Effector memory CD8-positive, alpha-beta T cell (primary cell): ENCODE measurements around the gene TBC1D14.
A peak's percentile ranks its signal among the peaks of the same experiment; 100 is the strongest.

Experiments
- ATAC-seq: fragments of 150-1000 bp; cut with Tn5 transposase; replicated peaks from 2 replicates; pipeline ENCODE4 v1.10.0; 2021; ENCODE audit warnings: mild to moderate bottlenecking, moderate library complexity
- DNase-seq, 3 experiments: peaks; one replicate each; pipeline ENCODE4 v3.0.0; 2021
- H3K27ac Mint-ChIP-seq, 2 donors: one replicate each; pipeline ENCODE4 v1.8.0; 2022; ENCODE audit warnings: mild to moderate bottlenecking in 2 of 2, mixed read lengths in 2 of 2, moderate library complexity in 2 of 2
- H3K27me3 Mint-ChIP-seq, 2 donors: one replicate each; pipeline ENCODE4 v1.8.0; 2022; ENCODE audit warnings: mixed read lengths in 2 of 2
- H3K36me3 Mint-ChIP-seq: one replicate; pipeline ENCODE4 v1.8.0; 2022; ENCODE audit warnings: mild to moderate bottlenecking, moderate library complexity, mixed read lengths; ENCODE audit not compliant: insufficient read depth
- H3K4me1 Mint-ChIP-seq, 2 donors: one replicate each; pipeline ENCODE4 v1.8.0; 2022; ENCODE audit warnings: low read depth in 2 of 2, mixed read lengths in 2 of 2
- H3K4me3 Mint-ChIP-seq, 2 donors: one replicate each; pipeline ENCODE4 v1.8.0; 2022; ENCODE audit warnings: mild to moderate bottlenecking in 2 of 2, mixed read lengths in 2 of 2, moderate library complexity in 2 of 2
- H3K9me3 Mint-ChIP-seq, 2 donors: one replicate each; pipeline ENCODE4 v1.8.0; 2022; ENCODE audit warnings: mixed read lengths in 2 of 2

TBC1D14 gene

GRCh38 chr4:6943012-6943884, 33.6 kb downstream of the TBC1D14 start:
- H3K4me3 Mint-ChIP-seq: peak overlapping the region; percentile 76 to 83
- peak; percentile 17 for ATAC-seq
- no peaks in the 10 kb centered on the region for H3K27me3 Mint-ChIP-seq
- H3K4me1 Mint-ChIP-seq: peaks cover 59% of the 10 kb centered on the region in 2 donors
- no peaks in the 10 kb centered on the region for H3K9me3 Mint-ChIP-seq
- no peak for DNase-seq
- H3K36me3 Mint-ChIP-seq: peaks cover 2% of the 10 kb centered on the region
- peak overlapping the region; percentile 98 for H3K27ac Mint-ChIP-seq

GRCh38 chr4:6943885-6944225, 34.2 kb downstream of the TBC1D14 start:
- no peaks in the 10 kb centered on the region for H3K9me3 Mint-ChIP-seq
- peak overlapping the region; percentile 76 to 83 for H3K4me3 Mint-ChIP-seq
- no peak for DNase-seq
- peaks cover 54 to 60% of the 10 kb centered on the region in 2 donors for H3K4me1 Mint-ChIP-seq
- H3K36me3 Mint-ChIP-seq: peaks cover 2% of the 10 kb centered on the region
- no peaks in the 10 kb centered on the region for H3K27me3 Mint-ChIP-seq
- peak overlapping the region; percentile 98 for H3K27ac Mint-ChIP-seq
- ATAC-seq: no peak

- Mint-ChIP-seq H3K9me3 (no peaks in the 10 kb centered on the region), H3K36me3 (peaks cover 2% of the 10 kb centered on the region), H3K4me1 (peaks cover 50 to 55% of the 10 kb centered on the region in 2 donors), H3K27ac (peak overlapping the region; percentile 98), H3K4me3 (peak overlapping the region in 1 of 2 donors; percentile 21), H3K27me3 (no peaks in the 10 kb centered on the region)
- DNase-seq: no peak
- ATAC-seq: no peak
Observed at GRCh38 chr4:6944301-6945051, 34.9 kb downstream of the TBC1D14 start.

- no peaks in the 10 kb centered on the region for H3K9me3 Mint-ChIP-seq
- no peak overlapping the region for H3K4me3 Mint-ChIP-seq
- H3K27ac Mint-ChIP-seq: peak overlapping the region; percentile 84 to 98
- DNase-seq: no peak
- H3K36me3 Mint-ChIP-seq: peaks cover 2% of the 10 kb centered on the region
- no peak for ATAC-seq
- no peaks in the 10 kb centered on the region for H3K27me3 Mint-ChIP-seq
- H3K4me1 Mint-ChIP-seq: peaks cover 51 to 52% of the 10 kb centered on the region in 2 donors
Observed at GRCh38 chr4:6945052-6945409, 35.4 kb downstream of the TBC1D14 start.

- peaks cover 2% of the 10 kb centered on the region for H3K36me3 Mint-ChIP-seq
- no peak overlapping the region for H3K4me3 Mint-ChIP-seq
- no peak for DNase-seq
- H3K27ac Mint-ChIP-seq: no peak overlapping the region
- peaks cover 43 to 46% of the 10 kb centered on the region in 2 donors for H3K4me1 Mint-ChIP-seq
- no peaks in the 10 kb centered on the region for H3K9me3 Mint-ChIP-seq
- no peaks in the 10 kb centered on the region for H3K27me3 Mint-ChIP-seq
- ATAC-seq: no peak
Observed at GRCh38 chr4:6946497-6946896, 36.9 kb downstream of the TBC1D14 start.

GRCh38 chr4:6948134-6948460, 38.5 kb downstream of the TBC1D14 start:
- Mint-ChIP-seq H3K9me3 (no peaks in the 10 kb centered on the region), H3K36me3 (peaks cover 2% of the 10 kb centered on the region), H3K4me3 (no peak overlapping the region), H3K27me3 (no peaks in the 10 kb centered on the region), H3K4me1 (peaks cover 41% of the 10 kb centered on the region in 2 donors), H3K27ac (peak overlapping the region in 1 of 2 donors; percentile 72)
- DNase-seq: no peak
- no peak for ATAC-seq

GRCh38 chr4:6951880-6952381, 42.3 kb downstream of the TBC1D14 start:
- peak overlapping the region; percentile 55 to 66 for H3K4me3 Mint-ChIP-seq
- ATAC-seq: peak; percentile 99

GRCh38 chr4:6953751-6954380, 44.2 kb downstream of the TBC1D14 start:
- H3K4me1 Mint-ChIP-seq: peaks cover 35 to 41% of the 10 kb centered on the region in 2 donors
- H3K36me3 Mint-ChIP-seq: no peaks in the 10 kb centered on the region
- DNase-seq: no peak
- H3K27me3 Mint-ChIP-seq: no peaks in the 10 kb centered on the region
- no peak overlapping the region for H3K27ac Mint-ChIP-seq
- no peak for ATAC-seq
- no peak overlapping the region for H3K4me3 Mint-ChIP-seq
- no peaks in the 10 kb centered on the region for H3K9me3 Mint-ChIP-seq

More at GRCh38 chr4:6951880-6952381, 42.3 kb downstream of the TBC1D14 start:
- peaks cover 41 to 42% of the 10 kb centered on the region in 2 donors for H3K4me1 Mint-ChIP-seq
- H3K27me3 Mint-ChIP-seq: no peaks in the 10 kb centered on the region
- peak overlapping the region; percentile 74 to 85 for H3K27ac Mint-ChIP-seq
- no peaks in the 10 kb centered on the region for H3K9me3 Mint-ChIP-seq
- peak in 2 of 3 experiments; percentile 16 to 27 for DNase-seq
- H3K36me3 Mint-ChIP-seq: peaks cover 2% of the 10 kb centered on the region

GRCh38 chr4:6955261-6955911, 45.8 kb downstream of the TBC1D14 start:
- no peak for ATAC-seq
- Mint-ChIP-seq H3K9me3 (no peaks in the 10 kb centered on the region), H3K4me1 (peaks cover 35 to 44% of the 10 kb centered on the region in 2 donors), H3K27ac (peak overlapping the region in 1 of 2 donors; percentile 6), H3K4me3 (no peak overlapping the region), H3K36me3 (no peaks in the 10 kb centered on the region), H3K27me3 (no peaks in the 10 kb centered on the region)
- no peak for DNase-seq

- ATAC-seq (no peak), DNase-seq (no peak)
- Mint-ChIP-seq H3K9me3 (no peaks in the 10 kb centered on the region), H3K4me3 (no peak overlapping the region), H3K4me1 (peaks cover 37 to 44% of the 10 kb centered on the region in 2 donors), H3K36me3 (no peaks in the 10 kb centered on the region), H3K27ac (peak overlapping the region in 1 of 2 donors; percentile 70), H3K27me3 (no peaks in the 10 kb centered on the region)
Observed at GRCh38 chr4:6956087-6956433, 46.4 kb downstream of the TBC1D14 start.

GRCh38 chr4:6956434-6957147, 47.0 kb downstream of the TBC1D14 start:
- no peaks in the 10 kb centered on the region for H3K9me3 Mint-ChIP-seq
- DNase-seq: no peak
- no peaks in the 10 kb centered on the region for H3K27me3 Mint-ChIP-seq
- H3K4me1 Mint-ChIP-seq: peaks cover 40 to 45% of the 10 kb centered on the region in 2 donors
- no peaks in the 10 kb centered on the region for H3K36me3 Mint-ChIP-seq
- H3K4me3 Mint-ChIP-seq: no peak overlapping the region
- no peak for ATAC-seq
- H3K27ac Mint-ChIP-seq: peak overlapping the region in 1 of 2 donors; percentile 70

GRCh38 chr4:6957148-6957520, 47.5 kb downstream of the TBC1D14 start:
- Mint-ChIP-seq H3K4me3 (no peak overlapping the region), H3K9me3 (no peaks in the 10 kb centered on the region), H3K27me3 (no peaks in the 10 kb centered on the region), H3K36me3 (no peaks in the 10 kb centered on the region), H3K27ac (peak overlapping the region; percentile 6 to 70), H3K4me1 (peaks cover 40 to 45% of the 10 kb centered on the region in 2 donors)
- DNase-seq (no peak), ATAC-seq (no peak)
